ENCODE results near the gene ZNF311. TPM values are rescaled to one million over a fixed set of nuclear protein-coding genes. Genes with fewer than 3 reads are reported as not detected.

The ZNF311 gene
- 0.09 to 0.27 TPM (median 0.16 TPM) in 5 replicates for total RNA-seq (2022; extraction: Qiagen RNA extraction; ENCODE audit: low read depth)

DNA sequence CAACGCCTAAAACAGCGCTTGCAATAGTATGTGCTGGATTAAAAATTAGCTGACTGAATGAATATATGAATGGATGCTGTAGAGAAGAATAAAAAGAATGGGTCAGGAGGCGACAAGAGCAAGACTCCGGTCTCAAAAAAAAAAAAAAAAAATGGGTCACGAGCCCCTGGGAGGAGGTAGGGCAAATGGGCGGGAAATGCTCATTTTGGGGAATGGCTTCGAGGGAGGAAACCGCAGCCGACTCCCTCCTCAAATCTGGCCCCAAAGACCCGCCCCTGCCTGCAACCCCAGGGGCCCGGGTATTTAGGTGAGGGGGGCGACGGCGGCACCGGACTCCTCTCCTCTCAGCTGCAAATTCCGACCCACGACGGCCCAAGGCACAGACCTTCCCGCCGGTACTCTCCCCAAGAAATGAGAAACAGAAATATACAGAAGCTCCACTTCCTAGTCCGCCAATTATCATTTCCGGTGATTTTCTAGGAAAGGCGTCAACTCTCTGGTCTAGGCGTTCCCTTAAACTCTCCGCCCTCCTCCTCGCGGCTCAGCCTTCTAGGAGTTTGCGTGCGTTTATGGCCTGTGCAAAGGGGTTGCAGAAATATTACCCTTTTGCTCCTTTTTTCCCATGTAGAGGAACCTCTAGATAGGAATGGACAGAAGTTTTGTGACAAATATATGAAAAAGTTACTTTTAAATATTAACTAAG is at the start of gene ZNF311:
Gene ZNF311 (minus strand): TSS at position 133 of the 703 bp plus-strand sequence. CDS start 1,361 bp downstream, outside the sequence.

DNA sequence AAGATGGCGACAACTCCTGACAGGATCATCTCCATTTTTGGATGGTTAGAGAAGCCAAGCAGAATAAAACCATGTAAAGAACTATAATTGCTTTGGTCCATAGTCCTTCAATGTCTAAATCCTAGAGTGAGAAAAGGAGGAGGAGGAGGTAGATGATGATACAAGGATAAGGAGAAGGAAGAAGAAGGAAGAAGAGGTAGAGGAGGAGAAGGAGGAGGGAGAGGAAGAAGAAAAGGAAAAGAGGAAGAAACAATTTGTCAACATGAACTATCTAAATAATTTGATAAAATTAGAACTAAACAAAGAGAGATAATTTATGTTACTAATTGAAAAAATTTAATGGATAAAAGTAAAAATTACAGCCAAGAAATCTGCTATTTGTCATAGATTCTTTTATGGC is 40.0 kb upstream of the ZNF311 start, which contains the start of gene OR2W1:
Gene OR2W1 (minus strand): TSS at position 101 of the 400 bp plus-strand sequence. CDS start 0 bp downstream, at position 101.

Other genes with a start within 250 kb of the ZNF311 start
- gene TRIM27, start 81.3 kb downstream of the ZNF311 start, total RNA-seq (2022; extraction: Qiagen RNA extraction; ENCODE audit: low read depth), result 38.2 to 48.9 TPM (median 46.3 TPM) in 5 replicates
- gene OR2W1, start 39.9 kb upstream of the ZNF311 start, total RNA-seq (2022; extraction: Qiagen RNA extraction; ENCODE audit: low read depth), result not detected in 5 replicates
- not detected in 5 replicates for gene OR2B3, start 82.0 kb upstream of the ZNF311 start, total RNA-seq (2022; extraction: Qiagen RNA extraction; ENCODE audit: low read depth)
- gene OR2J1, start 94.2 kb upstream of the ZNF311 start, total RNA-seq (2022; extraction: Qiagen RNA extraction; ENCODE audit: low read depth), result not detected in 5 replicates
- gene OR2J3, start 102.7 kb upstream of the ZNF311 start, total RNA-seq (2022; extraction: Qiagen RNA extraction; ENCODE audit: low read depth), result not detected in 5 replicates
- gene OR2J2, start 165.6 kb upstream of the ZNF311 start, total RNA-seq (2022; extraction: Qiagen RNA extraction; ENCODE audit: low read depth), result not detected in 5 replicates

All from A549 treated with GW870086 at 1 μM for 4 hours (cell line).